Uterus (tissue), 2 donors: ENCODE measurements around the gene NTPCR.

Experiments
- POLR2A ChIP-seq, 2 donors: fragments of 450-650 bp; IDR thresholded peaks; one replicate each; pipeline ENCODE4 v1.6.1; 2016; ENCODE audit warnings: antibody characterized with exemption in 2 of 2, mild to moderate bottlenecking in 1 of 2, moderate library complexity in 1 of 2
- TF ChIP-seq, protein P1 (sequence below), 4 experiments: fragments of 200-600 bp in 2 of 4; fragments of 450-650 bp in 2 of 4; sonication (generic) in 2 of 4; IDR thresholded peaks; one replicate each; pipeline ENCODE4 v1.5.1; 2016 to 2019; ENCODE audit warnings: antibody characterized with exemption in 4 of 4, mild to moderate bottlenecking in 2 of 4, moderate library complexity in 1 of 4

DNA sequence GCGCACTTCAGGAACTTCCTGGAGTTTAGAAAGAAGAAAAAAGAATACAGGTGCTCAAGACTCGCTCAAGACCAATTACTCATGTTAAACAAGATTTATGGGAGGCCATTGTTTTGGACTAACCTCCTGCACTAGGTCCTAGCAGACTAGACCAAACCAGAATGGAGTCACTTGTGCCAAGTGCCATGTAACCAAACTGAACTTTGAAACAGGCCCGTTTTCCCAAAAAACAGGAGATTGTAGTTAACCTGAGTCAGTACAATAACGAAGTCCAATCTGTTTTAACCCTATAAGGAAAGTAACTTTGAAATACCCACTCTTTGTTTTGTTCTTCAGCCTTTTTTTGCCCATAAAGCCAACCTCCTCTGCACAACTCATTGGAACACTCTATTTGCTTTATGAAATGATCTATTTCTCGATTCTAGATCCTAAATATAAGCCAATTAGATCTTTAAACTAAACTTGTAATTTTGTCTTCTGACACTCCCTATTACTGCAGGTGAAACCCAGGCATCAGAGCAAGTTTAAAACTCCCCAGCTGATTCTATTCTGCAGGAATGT, 695 bp upstream of the NTPCR start:
- no peak for TF ChIP-seq POLR2A (IDR thresholded peaks at IDR 0.05)
- TF ChIP-seq, protein P1, sequence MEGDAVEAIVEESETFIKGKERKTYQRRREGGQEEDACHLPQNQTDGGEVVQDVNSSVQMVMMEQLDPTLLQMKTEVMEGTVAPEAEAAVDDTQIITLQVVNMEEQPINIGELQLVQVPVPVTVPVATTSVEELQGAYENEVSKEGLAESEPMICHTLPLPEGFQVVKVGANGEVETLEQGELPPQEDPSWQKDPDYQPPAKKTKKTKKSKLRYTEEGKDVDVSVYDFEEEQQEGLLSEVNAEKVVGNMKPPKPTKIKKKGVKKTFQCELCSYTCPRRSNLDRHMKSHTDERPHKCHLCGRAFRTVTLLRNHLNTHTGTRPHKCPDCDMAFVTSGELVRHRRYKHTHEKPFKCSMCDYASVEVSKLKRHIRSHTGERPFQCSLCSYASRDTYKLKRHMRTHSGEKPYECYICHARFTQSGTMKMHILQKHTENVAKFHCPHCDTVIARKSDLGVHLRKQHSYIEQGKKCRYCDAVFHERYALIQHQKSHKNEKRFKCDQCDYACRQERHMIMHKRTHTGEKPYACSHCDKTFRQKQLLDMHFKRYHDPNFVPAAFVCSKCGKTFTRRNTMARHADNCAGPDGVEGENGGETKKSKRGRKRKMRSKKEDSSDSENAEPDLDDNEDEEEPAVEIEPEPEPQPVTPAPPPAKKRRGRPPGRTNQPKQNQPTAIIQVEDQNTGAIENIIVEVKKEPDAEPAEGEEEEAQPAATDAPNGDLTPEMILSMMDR (IDR thresholded peaks at IDR 0.05) = no peak
